AG04450 (cell line): ENCODE results near the gene POLR1E. TPM values are rescaled to one million over a fixed set of nuclear protein-coding genes. Genes with fewer than 3 reads are reported as not detected.
A peak's percentile ranks its signal among the peaks of the same experiment; 100 is the strongest.
"Not testable (repeated sequence)": the region's sequence is repeated elsewhere in the genome, so short reads cannot be mapped to it uniquely, and the experiment has no call there.

ENCODE experiments used
- CTCF ChIA-PET: fragments of 300-600, 350-600 bp; formaldehyde crosslinking; extraction: SDS; loops from one replicate; lab custom pipeline; 2022; ENCODE audit warnings: antibody characterized with exemption, inconsistent platforms; lab: Charles Lee
- POLR2A ChIA-PET: fragments of 350-600 bp; formaldehyde crosslinking; extraction: SDS; loops from one replicate; lab custom pipeline; 2021; ENCODE audit warnings: antibody characterized with exemption, inconsistent platforms; lab: Yijun Ruan, JAX
- DNase-seq: peaks from one replicate; pipeline ENCODE4 v3.0.0-alpha.2; 2011; ENCODE audit warnings: low read depth, low spot score
- H3K27ac ChIP-seq: one replicate; pipeline ENCODE4 v1.5.1; 2012; ENCODE audit warnings: low read depth, low read length, control low read depth
- H3K27me3 ChIP-seq: one replicate; pipeline ENCODE4 v1.6.0; 2012; ENCODE audit warnings: low read length; ENCODE audit not compliant: control insufficient read depth, insufficient read depth
- H3K4me3 ChIP-seq: 2 replicates; pipeline ENCODE4 v1.5.1; 2011; ENCODE audit warnings: mild to moderate bottlenecking, low read depth, low read length, control low read depth
- H3K9me3 ChIP-seq: 2 replicates; pipeline ENCODE4 v1.5.1; 2012; ENCODE audit warnings: low read length; ENCODE audit not compliant: control insufficient read depth, insufficient read depth
- polyA plus RNA-seq: library from polyadenylated mRNA; depleted of rRNA; stranded (reverse); fragments of >200 nt; gene quantifications from 2 replicates; pipeline ENCODE4 v1.2.3, GENCODE V29; 2011
- TF ChIP-seq, protein P1 (sequence below): IDR thresholded peaks from 2 replicates; pipeline ENCODE4 v1.5.1; 2011; ENCODE audit warnings: low read depth, low read length, control low read depth, inconsistent platforms

Gene POLR1E
- polyA plus RNA-seq, 1 experiment, result 44.5 TPM

DNA sequence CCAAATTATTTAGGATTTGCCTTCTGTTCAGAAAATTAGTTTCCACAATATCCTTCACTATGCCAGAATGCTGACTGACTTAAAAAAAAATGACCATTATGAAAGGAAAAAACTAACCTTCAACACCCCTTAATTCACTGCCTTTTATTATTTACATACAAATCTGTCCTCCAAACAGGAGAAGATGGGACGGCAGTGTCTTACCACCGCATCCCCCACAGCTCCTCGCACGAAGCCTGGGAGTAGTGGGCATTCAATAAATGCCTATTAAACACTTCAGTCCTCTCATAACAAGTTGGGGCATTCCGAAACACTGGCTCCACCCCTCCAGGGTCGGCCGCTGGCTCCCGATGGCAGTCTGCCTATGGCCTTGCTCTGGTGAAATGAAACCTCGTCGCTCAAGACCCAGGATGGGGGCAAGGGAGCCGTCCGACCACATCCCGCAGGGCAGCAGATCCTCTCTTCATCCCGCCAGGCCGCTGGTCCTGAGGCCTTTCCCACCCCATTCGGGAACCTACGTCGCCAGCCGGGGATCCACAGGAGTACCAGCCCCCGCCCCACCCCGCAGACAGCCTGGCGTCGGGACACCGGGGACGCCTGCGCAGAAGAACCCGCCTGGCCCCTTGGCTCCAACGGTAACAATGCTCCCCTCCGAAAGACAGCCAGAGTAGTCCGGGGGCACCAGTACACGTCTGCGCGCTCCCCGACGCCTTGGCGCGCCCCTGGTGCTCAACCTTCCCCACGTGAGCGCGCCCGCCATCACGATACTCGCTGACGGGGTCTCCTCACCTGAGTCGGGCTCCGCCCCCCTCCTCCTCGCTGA, 21.1 kb upstream of the POLR1E start:
- peak overlapping the region; percentile 98 for H3K4me3 ChIP-seq
- H3K27me3 ChIP-seq, result no peaks in the 10 kb centered on the region
- TF ChIP-seq, protein P1, sequence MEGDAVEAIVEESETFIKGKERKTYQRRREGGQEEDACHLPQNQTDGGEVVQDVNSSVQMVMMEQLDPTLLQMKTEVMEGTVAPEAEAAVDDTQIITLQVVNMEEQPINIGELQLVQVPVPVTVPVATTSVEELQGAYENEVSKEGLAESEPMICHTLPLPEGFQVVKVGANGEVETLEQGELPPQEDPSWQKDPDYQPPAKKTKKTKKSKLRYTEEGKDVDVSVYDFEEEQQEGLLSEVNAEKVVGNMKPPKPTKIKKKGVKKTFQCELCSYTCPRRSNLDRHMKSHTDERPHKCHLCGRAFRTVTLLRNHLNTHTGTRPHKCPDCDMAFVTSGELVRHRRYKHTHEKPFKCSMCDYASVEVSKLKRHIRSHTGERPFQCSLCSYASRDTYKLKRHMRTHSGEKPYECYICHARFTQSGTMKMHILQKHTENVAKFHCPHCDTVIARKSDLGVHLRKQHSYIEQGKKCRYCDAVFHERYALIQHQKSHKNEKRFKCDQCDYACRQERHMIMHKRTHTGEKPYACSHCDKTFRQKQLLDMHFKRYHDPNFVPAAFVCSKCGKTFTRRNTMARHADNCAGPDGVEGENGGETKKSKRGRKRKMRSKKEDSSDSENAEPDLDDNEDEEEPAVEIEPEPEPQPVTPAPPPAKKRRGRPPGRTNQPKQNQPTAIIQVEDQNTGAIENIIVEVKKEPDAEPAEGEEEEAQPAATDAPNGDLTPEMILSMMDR, result no peak
- DNase-seq, result no peak
- H3K9me3 ChIP-seq, result peaks cover 4% of the 10 kb centered on the region; the same call in 1 of the 2 replicates
- POLR2A ChIA-PET, result interaction anchor here (1.0 to 2.2 kb wide), 3 partner anchors 22 to 42 kb away, joined by 3 to 11 read pairs (median 3); partner anchors contain the start of gene GRHPR
- CTCF ChIA-PET, result interaction anchor here (1.4 kb wide), 1 partner anchor 49 kb away, joined by 6 read pairs; no protein-coding TSS in a partner anchor
- peak overlapping the region; percentile 98 for H3K27ac ChIP-seq

DNA sequence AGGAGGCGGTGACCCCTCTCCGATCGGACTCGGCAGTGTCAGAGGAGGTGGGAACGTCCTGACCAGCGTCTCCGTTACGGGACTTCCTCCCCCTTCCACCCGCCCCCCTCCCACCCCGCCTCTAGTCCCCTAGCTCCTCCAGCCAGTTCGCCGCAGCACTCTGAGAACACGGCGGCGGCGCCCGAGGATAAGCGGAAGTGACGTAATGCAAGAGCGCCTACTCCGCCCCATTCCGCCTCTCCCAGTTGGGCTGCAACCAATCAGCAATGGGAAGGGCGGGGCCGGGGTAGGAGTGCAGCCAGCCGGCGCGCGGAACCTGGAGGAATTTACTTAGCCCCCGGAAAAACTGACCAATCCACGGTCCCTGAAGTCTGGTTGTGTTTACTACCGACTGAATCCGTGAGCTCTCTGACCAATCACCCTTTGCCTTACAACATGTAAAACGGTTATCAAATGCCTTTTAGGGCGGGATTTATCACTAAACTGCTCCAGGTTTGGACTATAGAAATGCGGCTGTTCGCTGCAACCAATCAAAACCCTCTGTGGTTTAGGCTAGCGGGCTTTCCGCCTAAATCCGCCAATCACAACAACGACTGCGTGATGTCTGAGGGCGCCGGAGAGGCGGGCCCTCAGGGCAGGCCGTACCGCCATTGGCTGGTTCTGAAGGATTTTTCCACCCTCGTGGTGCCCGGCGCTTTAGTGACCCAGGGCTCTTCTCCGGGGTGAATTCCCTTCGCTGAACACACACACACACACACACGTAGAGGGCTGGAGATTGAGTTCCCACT, 20.3 kb upstream of the POLR1E start, which contains the start of gene ZBTB5:
Gene ZBTB5, minus strand, starts transcription at position 202 of the 788 bp plus-strand sequence. CDS start 22,899 bp downstream, outside the sequence.
- peak; percentile 100 for DNase-seq

DNA sequence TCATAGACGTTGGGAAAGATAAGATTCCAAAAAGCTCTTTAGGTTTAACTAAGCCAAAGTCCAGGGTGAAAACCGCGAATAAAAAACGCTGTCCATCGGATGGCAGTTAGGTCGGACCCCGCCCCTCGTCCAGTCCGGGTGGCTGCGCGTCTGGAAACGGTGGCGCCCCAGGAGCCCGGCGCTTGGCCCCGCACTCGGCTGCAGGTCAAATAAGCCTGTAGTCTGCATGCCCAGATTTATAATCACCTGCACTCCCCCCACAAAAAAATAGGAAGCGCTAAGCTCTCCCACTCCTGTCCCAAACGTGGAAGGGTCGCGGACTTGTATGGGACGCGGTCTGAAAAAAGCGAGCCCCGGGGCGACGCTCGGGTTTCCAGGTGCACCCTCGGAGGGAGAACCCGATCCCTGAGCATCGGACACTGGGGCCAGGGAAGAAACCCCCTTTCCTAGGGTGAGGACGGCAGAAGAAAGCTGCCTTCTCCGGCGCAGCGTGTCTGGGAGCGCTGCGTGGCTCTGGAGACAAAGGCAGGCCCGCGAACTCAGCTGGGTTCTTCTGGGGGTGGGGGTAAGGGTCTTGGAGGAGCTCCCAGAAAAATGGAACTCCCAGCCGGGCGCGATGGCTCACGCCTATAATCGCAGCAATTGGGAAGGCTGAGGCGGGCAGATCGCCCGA, 19.6 kb upstream of the POLR1E start:
- CTCF ChIA-PET, result interaction anchor here (1.4 kb wide), 1 partner anchor 50 kb away, joined by 6 read pairs; no protein-coding TSS in a partner anchor
- peaks cover 4% of the 10 kb centered on the region; the same call in 1 of the 2 replicates for H3K9me3 ChIP-seq
- TF ChIP-seq, protein P1, result no peak
- H3K4me3 ChIP-seq, result peak overlapping the region; percentile 98
- H3K27me3 ChIP-seq, result no peaks in the 10 kb centered on the region
- POLR2A ChIA-PET, result interaction anchor here (0.5 to 2.2 kb wide), 5 partner anchors 21 to 891 kb away, joined by 3 to 11 read pairs (median 6); partner anchors contain the start of gene TOMM5
- DNase-seq, result peak; percentile 61
- H3K27ac ChIP-seq, result peak overlapping the region; percentile 98

More for the DNA sequence above, 20.3 kb upstream of the POLR1E start, which contains the start of gene ZBTB5:
- peak within 1 kb of the TSS; percentile 98 for H3K4me3 ChIP-seq
- H3K27ac ChIP-seq, result peak within 1 kb of the TSS; percentile 98
- TF ChIP-seq, protein P1, result no peak
- no peaks in the 10 kb centered on the region for H3K27me3 ChIP-seq
- H3K9me3 ChIP-seq, result peaks cover 4% of the 10 kb centered on the region; the same call in 1 of the 2 replicates
- CTCF ChIA-PET, result interaction anchor here (0.6 to 1.4 kb wide), 2 partner anchors 10 to 50 kb away, joined by 5 to 6 read pairs; no protein-coding TSS in a partner anchor
- POLR2A ChIA-PET, result interaction anchor here (0.6 to 2.2 kb wide), 5 partner anchors 21 to 890 kb away, joined by 3 to 11 read pairs (median 3); partner anchors contain the start of genes GRHPR and TOMM5

DNA sequence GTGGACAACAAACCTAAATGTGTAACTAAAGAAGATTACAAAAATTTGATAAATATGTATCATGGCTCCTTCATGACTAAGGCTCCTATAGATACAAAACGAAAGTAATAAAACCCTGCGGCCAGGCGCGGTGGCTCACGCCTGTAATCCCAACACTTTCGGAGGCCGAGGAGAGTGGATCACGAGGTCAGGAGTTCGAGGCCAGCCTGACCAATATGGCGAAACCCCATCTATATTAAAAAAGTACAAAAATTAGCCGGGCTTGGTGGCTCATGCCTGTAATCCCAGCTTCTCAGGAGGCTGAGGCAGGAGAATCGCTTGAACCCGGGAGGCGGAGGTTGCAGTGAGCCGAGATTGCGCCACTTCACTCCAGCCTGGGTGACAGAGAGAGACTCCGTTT, 18.2 kb upstream of the POLR1E start:
- H3K9me3 ChIP-seq, DNase-seq, CTCF ChIA-PET, H3K27me3 ChIP-seq, H3K27ac ChIP-seq, H3K4me3 ChIP-seq, POLR2A ChIA-PET: not testable (repeated sequence)
